Activated T-cell treated with anti-CD3 and anti-CD28 coated beads, Interleukin-2, amount 50 U/mL, for 72 hours (primary cell): Measurements from ENCODE around the gene HMCN1. TPM values are rescaled to one million over a fixed set of nuclear protein-coding genes. Genes with fewer than 3 reads are reported as not detected.
"Not testable (repeated sequence)": the region's sequence is repeated elsewhere in the genome, so short reads cannot be mapped to it uniquely, and the experiment has no call there.

ENCODE experiments used
- ATAC-seq, 2 donors: fragments of 150-1000 bp; cut with Tn5 transposase; replicated peaks in 1 of 2; 2 replicates each; pipeline ENCODE4 v1.10.0; 2021; ENCODE audit warnings: moderate library complexity in 2 of 2, mild to moderate bottlenecking in 1 of 2
- DNase-seq, 2 donors: peaks; one replicate each; pipeline ENCODE4 v3.0.0; 2021 to 2022; ENCODE audit warnings: mixed read lengths in 1 of 2
- H3K27ac Mint-ChIP-seq: one replicate; pipeline ENCODE4 v1.8.0; 2022; ENCODE audit warnings: mild to moderate bottlenecking, moderate library complexity, mixed read lengths
- H3K27me3 Mint-ChIP-seq: one replicate; pipeline ENCODE4 v1.8.0; 2022; ENCODE audit warnings: low read depth, mixed read lengths
- H3K36me3 Mint-ChIP-seq, 2 donors: one replicate each; pipeline ENCODE4 v1.8.0; 2022; ENCODE audit warnings: mixed read lengths in 2 of 2, mild to moderate bottlenecking in 1 of 2; ENCODE audit not compliant: insufficient read depth in 2 of 2
- H3K4me1 Mint-ChIP-seq: one replicate; pipeline ENCODE4 v1.8.0; 2022; ENCODE audit warnings: low read depth, mixed read lengths
- H3K4me3 Mint-ChIP-seq, 2 donors: one replicate each; pipeline ENCODE4 v1.8.0; 2022; ENCODE audit warnings: mild to moderate bottlenecking in 2 of 2, mixed read lengths in 2 of 2, moderate library complexity in 2 of 2
- H3K9me3 Mint-ChIP-seq, 2 donors: one replicate each; pipeline ENCODE4 v1.8.0; 2022; ENCODE audit warnings: mixed read lengths in 2 of 2
- total RNA-seq, 2 donors: library from RNA; stranded (reverse); gene quantifications; one replicate each; pipeline ENCODE4 v1.2.3, GENCODE V29; 2022

HMCN1 gene
- total RNA-seq, 2 donors from 2014 or later, result 0.05 to 0.12 TPM

DNA sequence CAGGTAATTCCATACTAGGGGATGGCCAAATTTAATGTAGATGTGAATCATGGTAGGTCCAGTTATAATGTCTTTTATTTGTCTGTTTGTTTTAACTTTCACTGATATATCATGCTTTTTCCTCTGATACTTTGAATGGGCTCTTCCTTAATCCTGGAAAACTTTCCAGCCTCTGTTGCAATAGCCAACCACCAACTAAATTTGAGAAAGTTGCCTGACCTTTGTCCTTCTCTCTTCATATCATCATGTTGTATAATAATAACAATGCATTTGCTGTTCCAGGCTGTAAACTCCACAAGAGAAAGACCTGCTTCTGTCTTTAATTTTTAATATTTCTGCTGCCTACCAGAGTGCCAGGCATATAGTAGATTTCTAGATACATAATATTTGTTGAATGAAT is 146.1 kb downstream of the HMCN1 start:
- no peak overlapping the region for H3K4me3 Mint-ChIP-seq
- H3K27me3 Mint-ChIP-seq, result no peaks in the 10 kb centered on the region
- peaks cover 2 to 4% of the 10 kb centered on the region in 2 donors for H3K9me3 Mint-ChIP-seq
- no peak overlapping the region for H3K27ac Mint-ChIP-seq
- H3K4me1 Mint-ChIP-seq, result no peaks in the 10 kb centered on the region
- H3K36me3 Mint-ChIP-seq, result no peaks in the 10 kb centered on the region
- ATAC-seq (no peak), DNase-seq (no peak)

DNA sequence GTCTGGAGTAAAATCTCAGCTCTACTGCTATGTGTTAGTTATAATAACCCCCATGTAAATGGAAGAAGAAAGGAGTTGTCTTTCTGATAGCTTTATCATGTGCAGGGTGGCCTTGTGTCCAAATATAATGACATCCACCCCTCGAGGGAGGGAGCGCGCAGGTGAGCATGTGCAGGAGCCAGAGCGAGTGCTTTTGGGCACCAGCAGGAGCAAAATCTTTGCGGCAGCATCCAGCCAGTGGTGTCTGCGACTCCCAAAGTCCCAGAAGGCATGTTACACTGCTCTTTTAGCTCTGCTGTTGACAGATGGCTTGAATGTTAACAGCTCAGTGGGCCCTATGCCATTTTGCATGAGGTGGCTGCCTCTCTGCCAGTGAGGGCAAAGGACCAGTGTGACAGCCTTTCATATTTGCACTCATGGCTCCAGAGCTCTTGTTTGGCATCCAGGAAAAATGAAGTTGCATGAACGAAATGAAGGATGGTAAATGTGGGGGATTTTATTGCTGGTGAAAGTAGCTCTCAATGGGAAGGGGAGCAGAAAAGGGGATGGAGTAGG is 146.7 kb downstream of the HMCN1 start:
- Mint-ChIP-seq H3K9me3 (peaks cover 2 to 4% of the 10 kb centered on the region in 2 donors), H3K27me3 (no peaks in the 10 kb centered on the region)

DNA sequence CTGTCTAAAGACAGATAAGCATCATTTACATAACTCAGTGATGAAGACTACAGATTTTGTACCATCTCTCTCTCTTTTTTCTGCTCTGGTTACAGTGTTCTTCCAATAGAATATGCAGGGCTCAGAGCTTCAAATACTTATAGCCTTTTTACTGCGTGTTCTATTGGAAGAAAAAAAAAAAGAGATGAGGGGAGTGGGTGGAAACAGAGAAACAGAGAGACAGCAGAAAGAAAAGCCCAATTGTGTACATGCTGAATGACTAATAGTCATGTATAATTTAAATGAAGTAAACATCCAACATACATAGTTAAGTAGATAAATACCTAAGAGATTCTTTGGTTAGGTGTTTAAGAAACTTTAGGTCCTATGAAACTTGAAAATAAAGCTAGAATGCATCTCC is 151.9 kb downstream of the HMCN1 start:
- Mint-ChIP-seq H3K27ac (no peak overlapping the region), H3K4me1 (no peaks in the 10 kb centered on the region), H3K4me3 (no peak overlapping the region), H3K36me3 (no peaks in the 10 kb centered on the region), H3K9me3 (peaks cover 2% of the 10 kb centered on the region in 2 donors), H3K27me3 (no peaks in the 10 kb centered on the region)
- no peak for ATAC-seq
- no peak for DNase-seq

More for the DNA sequence above, 146.7 kb downstream of the HMCN1 start:
- Mint-ChIP-seq H3K36me3 (no peaks in the 10 kb centered on the region), H3K4me1 (no peaks in the 10 kb centered on the region), H3K4me3 (no peak overlapping the region), H3K27ac (no peak overlapping the region)
- DNase-seq (no peak), ATAC-seq (no peak)

DNA sequence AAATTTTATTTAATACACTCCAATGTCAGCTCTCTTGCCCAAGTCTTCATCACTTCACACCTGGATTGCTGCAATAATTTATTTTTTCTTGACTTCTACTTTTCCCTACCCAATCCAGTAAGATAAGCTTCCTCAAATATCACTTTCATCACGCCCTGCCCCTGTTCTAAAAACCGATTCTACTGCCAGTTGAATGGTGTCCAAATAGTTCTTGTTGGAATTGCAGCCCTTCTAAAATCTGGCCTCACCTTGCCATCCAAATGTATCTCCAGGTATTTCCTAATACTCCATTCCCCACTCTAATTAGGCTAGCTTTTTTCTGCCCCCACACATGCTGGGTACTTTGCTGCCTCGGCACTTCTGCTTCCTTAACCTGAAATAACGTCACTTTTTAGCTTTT is 152.5 kb downstream of the HMCN1 start:
- H3K9me3 Mint-ChIP-seq, result peaks cover 2% of the 10 kb centered on the region in 2 donors
- H3K27ac Mint-ChIP-seq, result no peak overlapping the region
- no peak overlapping the region for H3K4me3 Mint-ChIP-seq
- no peak for ATAC-seq
- no peaks in the 10 kb centered on the region for H3K4me1 Mint-ChIP-seq
- no peak for DNase-seq
- H3K27me3 Mint-ChIP-seq, result no peaks in the 10 kb centered on the region
- H3K36me3 Mint-ChIP-seq, result no peaks in the 10 kb centered on the region

DNA sequence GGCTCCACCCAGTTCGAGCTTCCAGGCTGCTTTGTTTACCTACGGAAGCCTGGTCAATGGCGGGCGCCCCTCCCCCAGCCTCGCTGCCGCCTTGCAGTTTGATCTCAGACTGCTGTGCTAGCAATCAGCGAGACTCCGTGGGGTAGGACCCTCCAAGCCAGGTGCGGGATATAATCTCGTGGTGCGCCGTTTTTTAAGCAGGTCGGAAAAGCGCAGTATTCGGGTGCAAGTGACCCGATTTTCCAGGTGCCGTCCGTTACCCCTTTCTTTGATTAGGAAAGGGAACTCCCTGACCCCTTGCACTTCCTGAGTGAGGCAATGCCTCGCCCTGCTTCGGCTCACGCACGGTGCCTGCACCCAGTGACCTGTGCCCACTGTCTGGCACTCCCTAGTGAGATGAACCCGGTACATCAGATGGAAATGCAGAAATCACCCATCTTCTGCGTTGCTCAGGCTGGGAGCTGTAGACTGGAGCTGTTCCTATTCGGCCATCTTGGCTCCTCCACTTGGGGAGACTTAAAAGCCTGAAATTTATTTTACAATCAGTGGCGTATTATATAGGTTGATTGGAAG is 158.7 kb downstream of the HMCN1 start:
- not testable (repeated sequence) for DNase-seq, ATAC-seq, H3K4me3 Mint-ChIP-seq, H3K9me3 Mint-ChIP-seq, H3K27me3 Mint-ChIP-seq, H3K36me3 Mint-ChIP-seq, H3K4me1 Mint-ChIP-seq, H3K27ac Mint-ChIP-seq

DNA sequence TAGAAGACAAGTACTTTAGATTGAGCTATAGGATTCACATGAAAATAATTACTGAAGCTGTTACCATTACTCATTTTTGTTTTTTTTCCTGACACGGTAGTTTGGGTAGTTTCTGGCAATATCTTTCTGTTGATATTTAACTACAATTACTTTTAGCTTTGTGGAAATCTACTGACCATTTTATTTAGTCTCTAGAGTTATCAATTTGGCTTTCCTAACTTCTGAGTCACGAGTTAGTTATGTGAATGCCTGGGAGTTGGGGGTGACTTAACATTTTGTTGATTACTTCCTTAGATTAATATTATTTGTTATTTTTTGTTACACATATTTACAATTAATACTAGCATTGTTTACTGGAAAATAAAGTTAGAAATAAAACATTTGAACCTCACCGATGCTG is 160.6 kb downstream of the HMCN1 start:
- DNase-seq (no peak), ATAC-seq (no peak)
- Mint-ChIP-seq H3K4me3 (no peak overlapping the region), H3K9me3 (peaks cover 0 to 2% of the 10 kb centered on the region in 2 donors), H3K4me1 (no peaks in the 10 kb centered on the region), H3K36me3 (no peaks in the 10 kb centered on the region), H3K27me3 (no peaks in the 10 kb centered on the region), H3K27ac (no peak overlapping the region)

DNA sequence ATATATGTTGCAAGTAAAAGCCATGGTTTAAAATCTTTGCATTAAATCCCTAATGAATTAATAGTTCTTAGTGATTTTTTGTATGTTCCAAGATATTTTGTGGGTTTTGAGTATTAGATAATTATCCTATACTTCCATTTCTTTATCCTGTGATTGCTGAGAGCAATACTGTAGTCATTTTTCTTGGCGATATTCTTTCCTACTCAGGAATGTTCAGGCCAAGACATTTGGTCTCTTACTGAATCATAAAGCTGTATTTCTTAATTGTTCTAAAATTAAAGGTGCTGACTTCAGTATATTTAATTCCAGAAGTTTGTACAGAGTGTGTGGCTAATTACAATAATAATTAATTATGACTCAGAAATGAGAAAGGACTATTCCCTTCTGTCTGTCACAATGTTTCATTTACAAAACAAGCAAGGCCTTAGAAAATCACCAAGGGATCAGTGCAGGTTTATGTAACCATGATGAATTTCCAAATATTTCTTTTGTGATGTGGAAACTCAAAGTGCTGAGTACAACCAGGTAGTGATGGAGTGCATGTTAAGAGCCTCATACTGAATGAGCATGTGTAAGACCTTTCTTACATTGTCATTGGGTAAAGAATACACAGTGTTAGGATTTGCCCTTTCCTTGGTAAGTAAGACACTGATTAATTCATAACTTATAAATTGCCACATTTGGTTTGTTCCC is 161.2 kb downstream of the HMCN1 start:
- Mint-ChIP-seq H3K27ac (no peak overlapping the region), H3K4me1 (no peaks in the 10 kb centered on the region), H3K27me3 (peaks cover 4% of the 10 kb centered on the region), H3K9me3 (no peaks in the 10 kb centered on the region), H3K36me3 (no peaks in the 10 kb centered on the region), H3K4me3 (no peak overlapping the region)
- ATAC-seq, result no peak
- DNase-seq, result no peak

DNA sequence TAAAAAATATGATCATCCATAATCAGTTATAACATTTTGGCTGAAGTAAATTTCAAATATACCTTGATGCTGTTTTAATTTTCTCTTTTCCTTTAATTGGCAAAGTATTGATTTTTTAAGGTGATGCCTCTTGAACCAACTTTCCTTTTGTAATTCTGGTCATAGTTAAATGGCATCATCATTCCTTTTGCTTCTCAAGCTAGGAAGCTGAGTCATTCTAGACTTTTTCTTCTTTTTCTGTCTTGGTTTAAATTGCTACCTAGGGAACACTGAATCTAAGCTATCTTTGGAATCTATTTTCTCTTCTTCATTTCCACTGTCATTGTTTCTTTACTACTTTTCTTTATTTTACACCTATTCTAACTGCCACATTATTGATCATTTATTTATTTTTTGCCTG is 162.7 kb downstream of the HMCN1 start:
- Mint-ChIP-seq H3K9me3 (no peaks in the 10 kb centered on the region), H3K36me3 (no peaks in the 10 kb centered on the region), H3K27me3 (peaks cover 4% of the 10 kb centered on the region), H3K4me1 (no peaks in the 10 kb centered on the region), H3K4me3 (no peak overlapping the region), H3K27ac (no peak overlapping the region)
- ATAC-seq (no peak), DNase-seq (no peak)

DNA sequence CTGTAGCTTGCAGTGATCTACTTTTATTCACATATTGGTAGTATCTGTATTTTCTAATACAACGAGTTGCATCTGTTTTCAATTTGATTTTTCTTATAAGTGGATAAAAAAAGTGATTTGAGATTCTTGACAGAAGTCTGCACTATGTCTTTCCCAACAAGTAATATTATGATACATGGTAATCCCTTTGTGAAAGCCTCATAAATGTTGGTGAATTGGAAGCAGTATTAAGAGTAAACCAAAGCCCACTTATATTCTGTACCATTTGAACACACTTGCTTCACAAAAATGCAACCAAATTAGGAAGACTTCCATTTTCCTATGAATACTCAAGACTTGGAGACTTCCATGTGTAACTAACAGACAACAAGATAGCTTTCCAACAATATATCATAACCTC is 172.0 kb downstream of the HMCN1 start:
- Mint-ChIP-seq H3K27me3 (no peaks in the 10 kb centered on the region), H3K9me3 (no peaks in the 10 kb centered on the region), H3K36me3 (no peaks in the 10 kb centered on the region), H3K4me1 (no peaks in the 10 kb centered on the region), H3K27ac (no peak overlapping the region), H3K4me3 (no peak overlapping the region)
- DNase-seq (no peak), ATAC-seq (no peak)

DNA sequence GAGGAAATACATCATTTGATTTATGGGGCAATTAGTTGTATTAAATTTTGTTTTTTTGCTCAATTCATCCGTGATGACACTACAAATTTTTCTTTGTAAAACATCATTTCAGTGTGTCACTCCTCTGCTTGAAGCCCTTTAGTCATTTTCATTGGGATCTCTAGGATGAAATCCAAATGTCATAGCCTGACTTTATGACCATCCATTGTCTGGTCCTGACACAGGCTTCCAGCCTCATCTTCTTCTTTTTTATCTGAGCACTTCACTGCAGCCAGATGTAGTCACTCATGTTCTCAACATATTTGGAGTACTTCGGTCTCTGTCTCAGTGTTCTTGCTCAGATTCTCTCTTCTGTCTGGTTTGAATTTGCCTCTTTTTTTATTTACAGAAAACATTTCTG is 173.1 kb downstream of the HMCN1 start:
- Mint-ChIP-seq H3K9me3 (no peaks in the 10 kb centered on the region), H3K27ac (no peak overlapping the region), H3K4me3 (no peak overlapping the region), H3K36me3 (no peaks in the 10 kb centered on the region), H3K27me3 (no peaks in the 10 kb centered on the region), H3K4me1 (no peaks in the 10 kb centered on the region)
- DNase-seq (no peak), ATAC-seq (no peak)

DNA sequence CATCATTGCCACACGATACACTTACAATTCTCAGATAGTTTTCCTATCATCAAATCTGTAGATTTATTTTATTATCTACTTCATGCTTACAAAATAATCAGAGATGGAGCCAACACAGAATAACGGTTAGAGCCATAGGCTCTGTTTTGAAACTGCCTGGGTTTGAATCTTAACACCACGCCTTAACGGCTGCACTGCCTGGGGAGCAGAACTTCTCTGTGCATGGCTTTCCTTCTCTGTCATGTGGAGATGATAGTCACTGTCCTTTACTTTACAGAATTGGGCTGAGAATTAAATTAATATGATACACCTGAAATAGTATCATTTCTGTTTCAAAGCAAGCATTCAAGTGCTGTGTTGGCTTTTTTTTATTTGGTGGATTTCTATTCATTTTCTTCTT is 177.8 kb downstream of the HMCN1 start:
- DNase-seq, result no peak
- Mint-ChIP-seq H3K9me3 (no peaks in the 10 kb centered on the region), H3K4me3 (no peak overlapping the region), H3K36me3 (no peaks in the 10 kb centered on the region), H3K4me1 (no peaks in the 10 kb centered on the region), H3K27me3 (no peaks in the 10 kb centered on the region), H3K27ac (no peak overlapping the region)
- no peak for ATAC-seq

DNA sequence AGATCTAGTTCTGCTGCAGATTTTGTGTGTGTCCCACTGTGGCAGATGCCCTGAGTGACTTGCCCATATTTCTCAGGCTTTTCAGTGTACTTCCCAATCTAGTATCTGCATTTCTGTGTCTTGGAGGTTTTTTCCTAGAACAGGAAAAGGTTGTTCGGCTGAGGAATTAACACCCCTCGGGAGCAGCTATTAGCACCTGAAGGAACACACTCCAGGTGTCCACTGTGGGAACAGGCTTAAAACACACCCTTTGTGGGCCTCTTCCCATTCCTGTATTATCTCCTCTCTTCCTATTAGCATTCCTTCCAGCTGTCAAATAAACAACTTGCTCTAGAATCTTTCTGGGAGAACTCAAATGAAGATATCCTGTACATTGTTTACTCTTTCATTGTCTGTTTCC is 178.3 kb downstream of the HMCN1 start:
- Mint-ChIP-seq H3K36me3 (no peaks in the 10 kb centered on the region), H3K4me3 (no peak overlapping the region), H3K4me1 (no peaks in the 10 kb centered on the region), H3K27me3 (no peaks in the 10 kb centered on the region), H3K9me3 (no peaks in the 10 kb centered on the region), H3K27ac (no peak overlapping the region)
- DNase-seq, result no peak
- ATAC-seq, result no peak

DNA sequence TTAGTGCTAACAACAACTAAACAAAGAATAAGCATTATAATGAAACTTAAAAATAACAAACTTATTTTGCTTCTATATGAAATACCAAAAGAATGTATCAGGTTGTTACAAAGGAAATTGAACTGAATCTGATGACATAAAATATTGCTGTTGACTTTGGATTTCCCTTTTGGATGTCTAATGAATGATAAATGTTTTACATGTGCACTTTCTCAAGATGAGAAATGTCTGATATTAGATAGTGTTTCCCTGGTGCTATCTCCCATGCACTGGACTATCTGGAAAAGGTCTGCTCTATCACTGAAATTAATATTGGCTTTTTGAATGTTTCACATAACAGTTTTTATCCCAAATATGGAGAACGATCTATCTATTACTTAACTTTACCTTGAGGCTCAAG is 179.9 kb downstream of the HMCN1 start:
- peaks cover under 1% of the 10 kb centered on the region for H3K27me3 Mint-ChIP-seq
- no peak for ATAC-seq
- H3K36me3 Mint-ChIP-seq, result no peaks in the 10 kb centered on the region
- no peak overlapping the region for H3K27ac Mint-ChIP-seq
- H3K4me1 Mint-ChIP-seq, result no peaks in the 10 kb centered on the region
- no peak overlapping the region for H3K4me3 Mint-ChIP-seq
- H3K9me3 Mint-ChIP-seq, result no peaks in the 10 kb centered on the region
- no peak for DNase-seq

DNA sequence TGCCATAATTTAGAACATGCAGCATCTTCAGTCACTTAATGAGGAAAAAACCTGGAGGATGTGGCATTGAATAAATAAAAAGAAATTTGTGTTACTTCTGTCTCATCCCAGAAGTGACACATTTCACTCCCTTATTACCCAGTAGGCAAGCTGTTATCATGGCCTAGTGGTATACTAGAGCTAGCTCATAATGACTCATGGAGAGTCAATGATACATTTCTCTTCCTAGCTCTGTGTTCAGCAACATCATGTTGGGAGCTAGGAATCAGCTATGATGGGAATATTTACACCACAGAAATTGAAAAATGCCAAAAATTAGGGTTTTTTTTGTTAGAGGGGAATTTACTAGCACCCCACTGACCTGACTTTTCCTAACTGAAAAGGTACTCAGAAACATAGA is 182.7 kb downstream of the HMCN1 start:
- Mint-ChIP-seq H3K4me3 (no peak overlapping the region), H3K36me3 (no peaks in the 10 kb centered on the region), H3K27me3 (peaks cover 13% of the 10 kb centered on the region), H3K27ac (no peak overlapping the region), H3K4me1 (no peaks in the 10 kb centered on the region), H3K9me3 (peaks cover 0 to 1% of the 10 kb centered on the region in 2 donors)
- ATAC-seq, result peak in 1 of 2 donors; percentile 64
- DNase-seq, result no peak
